Nephron (organoid): ENCODE results near the gene PIK3C3.
"Not testable (repeated sequence)": the region's sequence is repeated elsewhere in the genome, so short reads cannot be mapped to it uniquely, and the experiment has no call there.

ENCODE experiments used
- H3K27ac Mint-ChIP-seq, 3 experiments: 2 replicates each; pipeline ENCODE4 v1.8.0; 2020; ENCODE audit warnings: mixed read lengths in 3 of 3, mild to moderate bottlenecking in 2 of 3, moderate library complexity in 1 of 3
- H3K27me3 Mint-ChIP-seq: 2 replicates; pipeline ENCODE4 v1.8.0; 2021; ENCODE audit warnings: low read depth, mild to moderate bottlenecking, moderate library complexity, mixed read lengths
- H3K36me3 Mint-ChIP-seq: 2 replicates; pipeline ENCODE4 v1.8.0; 2020; ENCODE audit warnings: low read depth, mixed read lengths
- H3K4me1 Mint-ChIP-seq: 2 replicates; pipeline ENCODE4 v1.8.0; 2020; ENCODE audit warnings: mixed read lengths
- H3K4me3 Mint-ChIP-seq, 3 experiments: 2 replicates each; pipeline ENCODE4 v1.8.0; 2020; ENCODE audit warnings: mild to moderate bottlenecking in 3 of 3, mixed read lengths in 3 of 3, moderate library complexity in 2 of 3
- H3K9me3 Mint-ChIP-seq: 2 replicates; pipeline ENCODE4 v1.8.0; 2020; ENCODE audit warnings: mixed read lengths
- TF ChIP-seq, protein P1 (sequence below), 3 experiments: fragments of 200-600 bp; sonication (generic); IDR thresholded peaks; one replicate each; pipeline ENCODE4 v1.5.0; 2021; ENCODE audit warnings: antibody characterized with exemption in 3 of 3; ENCODE audit not compliant: unreplicated experiment in 3 of 3

PIK3C3 gene

DNA sequence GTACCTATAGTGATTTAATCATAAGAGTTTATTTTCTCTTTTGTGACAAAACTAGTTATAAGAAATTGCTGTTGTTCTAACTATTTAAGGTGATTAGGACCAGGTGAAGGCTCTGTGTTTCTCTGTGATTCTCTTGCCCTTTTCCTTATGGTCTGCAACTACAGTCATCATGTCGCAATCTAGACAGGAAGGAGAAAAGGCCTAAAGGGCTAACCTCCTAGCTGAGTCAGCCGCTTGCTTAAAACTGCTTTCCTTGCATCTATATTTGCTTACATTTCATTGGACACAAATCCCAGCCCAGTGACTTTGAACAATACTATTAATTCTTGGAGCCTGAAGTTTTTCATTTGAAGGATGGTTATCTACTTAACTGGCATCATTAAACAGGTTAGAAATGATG, 93.1 kb downstream of the PIK3C3 start:
- H3K4me1 Mint-ChIP-seq: peaks cover 15% of the 10 kb centered on the region
- H3K27me3 Mint-ChIP-seq: no peaks in the 10 kb centered on the region
- no peaks in the 10 kb centered on the region for H3K9me3 Mint-ChIP-seq
- H3K27ac Mint-ChIP-seq: peak overlapping the region in 2 of 3 experiments; percentile 60 to 67
- peaks cover 35% of the 10 kb centered on the region for H3K36me3 Mint-ChIP-seq
- TF ChIP-seq, protein P1, sequence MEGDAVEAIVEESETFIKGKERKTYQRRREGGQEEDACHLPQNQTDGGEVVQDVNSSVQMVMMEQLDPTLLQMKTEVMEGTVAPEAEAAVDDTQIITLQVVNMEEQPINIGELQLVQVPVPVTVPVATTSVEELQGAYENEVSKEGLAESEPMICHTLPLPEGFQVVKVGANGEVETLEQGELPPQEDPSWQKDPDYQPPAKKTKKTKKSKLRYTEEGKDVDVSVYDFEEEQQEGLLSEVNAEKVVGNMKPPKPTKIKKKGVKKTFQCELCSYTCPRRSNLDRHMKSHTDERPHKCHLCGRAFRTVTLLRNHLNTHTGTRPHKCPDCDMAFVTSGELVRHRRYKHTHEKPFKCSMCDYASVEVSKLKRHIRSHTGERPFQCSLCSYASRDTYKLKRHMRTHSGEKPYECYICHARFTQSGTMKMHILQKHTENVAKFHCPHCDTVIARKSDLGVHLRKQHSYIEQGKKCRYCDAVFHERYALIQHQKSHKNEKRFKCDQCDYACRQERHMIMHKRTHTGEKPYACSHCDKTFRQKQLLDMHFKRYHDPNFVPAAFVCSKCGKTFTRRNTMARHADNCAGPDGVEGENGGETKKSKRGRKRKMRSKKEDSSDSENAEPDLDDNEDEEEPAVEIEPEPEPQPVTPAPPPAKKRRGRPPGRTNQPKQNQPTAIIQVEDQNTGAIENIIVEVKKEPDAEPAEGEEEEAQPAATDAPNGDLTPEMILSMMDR (IDR thresholded peaks at IDR 0.05; ENCODE audit: unreplicated experiment in 3 of 3): no peak
- H3K4me3 Mint-ChIP-seq: no peak overlapping the region

DNA sequence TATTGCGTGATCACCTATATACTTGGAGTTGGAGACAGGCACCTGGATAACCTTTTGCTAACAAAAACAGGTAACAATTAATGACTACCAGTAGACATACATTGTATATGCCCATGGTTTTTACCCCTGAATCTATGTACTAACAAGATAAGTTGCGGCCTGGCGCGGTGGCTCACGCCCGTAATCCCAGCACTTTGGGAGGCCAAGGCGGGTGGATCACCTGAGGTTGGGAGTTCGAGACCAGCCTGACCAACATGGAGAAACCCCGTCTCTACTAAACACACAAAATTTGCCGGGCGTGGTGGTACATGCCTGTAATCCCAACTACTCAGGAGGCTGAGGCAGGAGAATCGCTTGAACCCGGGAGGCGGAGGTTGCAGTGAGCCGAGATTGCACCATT, 94.5 kb downstream of the PIK3C3 start:
- not testable (repeated sequence) for H3K9me3 Mint-ChIP-seq, H3K27me3 Mint-ChIP-seq, H3K4me3 Mint-ChIP-seq, H3K27ac Mint-ChIP-seq
- Mint-ChIP-seq H3K36me3 (peaks cover 35% of the 10 kb centered on the region), H3K4me1 (peaks cover 21% of the 10 kb centered on the region)

DNA sequence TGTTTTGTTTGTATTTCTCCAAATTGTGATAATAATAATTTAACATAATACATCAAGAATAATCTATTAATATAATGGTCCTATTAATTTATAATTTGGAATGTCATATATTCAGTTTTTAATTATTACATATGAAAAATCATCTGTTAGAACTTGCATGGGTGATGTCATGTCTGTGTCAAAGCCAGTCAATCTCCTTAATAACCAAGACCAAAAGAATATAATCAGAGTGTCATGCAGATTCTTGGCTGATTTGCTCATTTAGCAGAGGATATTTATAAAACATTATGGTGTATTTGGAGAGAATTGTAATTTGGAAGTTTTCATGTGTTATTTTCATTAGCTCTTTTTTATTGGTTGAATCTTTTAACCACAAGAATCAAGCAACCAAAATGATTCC, 96.4 kb downstream of the PIK3C3 start:
- Mint-ChIP-seq H3K4me1 (peaks cover 16% of the 10 kb centered on the region), H3K4me3 (no peak overlapping the region), H3K36me3 (peaks cover 40% of the 10 kb centered on the region), H3K27ac (no peak overlapping the region), H3K9me3 (no peaks in the 10 kb centered on the region), H3K27me3 (no peaks in the 10 kb centered on the region)
- TF ChIP-seq, protein P1 (IDR thresholded peaks at IDR 0.05; ENCODE audit: unreplicated experiment in 3 of 3): no peak

DNA sequence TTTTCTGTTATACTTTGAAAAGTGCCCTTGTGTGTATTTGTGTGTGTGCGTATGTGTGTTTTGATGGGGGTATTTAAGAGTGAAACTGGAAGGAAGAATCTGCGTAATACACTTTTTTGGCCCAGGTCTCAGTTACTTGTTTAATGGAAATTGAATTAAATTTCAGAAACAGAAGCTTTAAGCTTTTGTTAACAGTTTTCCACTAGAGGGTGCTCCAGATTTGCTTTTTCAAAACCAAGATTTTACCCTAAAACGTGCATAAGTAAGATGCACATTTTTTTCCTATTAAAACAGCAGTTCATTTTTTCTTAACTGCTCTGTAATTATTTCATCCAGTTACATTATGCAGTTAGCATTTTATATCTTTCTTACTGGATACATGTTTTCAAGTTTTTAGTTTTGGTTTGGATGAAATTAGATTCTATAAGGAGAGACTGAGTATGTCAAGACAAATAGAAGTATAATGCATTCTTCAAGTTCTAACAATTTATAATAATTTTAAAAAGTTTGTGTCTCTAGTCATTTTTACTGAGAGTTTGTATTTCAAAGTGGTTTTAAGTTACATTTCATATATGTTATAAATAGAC, 97.2 kb downstream of the PIK3C3 start:
- Mint-ChIP-seq H3K27me3 (no peaks in the 10 kb centered on the region), H3K27ac (peak overlapping the region in 2 of 3 experiments; percentile 5 to 38), H3K9me3 (no peaks in the 10 kb centered on the region), H3K4me3 (no peak overlapping the region), H3K36me3 (peaks cover 40% of the 10 kb centered on the region), H3K4me1 (peaks cover 16% of the 10 kb centered on the region)
- TF ChIP-seq, protein P1 (IDR thresholded peaks at IDR 0.05; ENCODE audit: unreplicated experiment in 3 of 3): peak; percentile 43 to 56 (median 49)

DNA sequence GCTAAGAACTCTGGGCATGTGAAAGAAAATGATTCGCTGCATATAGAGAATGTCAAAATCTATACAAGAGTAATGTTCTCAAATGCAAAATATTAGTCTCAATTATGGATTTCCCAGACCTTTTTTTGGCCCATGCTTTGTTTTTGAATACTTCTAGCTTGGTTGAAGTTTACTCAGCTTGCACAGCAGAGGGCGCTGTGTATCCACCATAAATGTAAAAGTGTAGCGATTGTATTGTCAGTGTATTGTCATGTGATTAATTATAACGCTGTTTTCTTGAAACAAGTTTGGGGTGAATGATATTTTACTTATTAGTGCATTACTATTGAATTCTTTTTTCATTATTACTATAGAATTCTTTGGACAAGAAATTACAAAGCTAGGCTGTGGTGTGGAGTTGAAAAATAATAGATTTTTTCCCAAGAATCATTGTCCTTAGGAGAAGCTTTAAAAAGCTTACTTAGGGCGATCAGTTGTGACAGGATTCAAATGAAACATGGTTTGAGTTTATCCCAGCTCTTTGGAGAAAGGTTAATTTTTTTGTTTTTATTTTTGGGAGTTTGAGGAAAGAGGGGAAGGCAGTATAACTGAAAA, 98.3 kb downstream of the PIK3C3 start:
- TF ChIP-seq, protein P1 (IDR thresholded peaks at IDR 0.05; ENCODE audit: unreplicated experiment in 3 of 3): peak; percentile 69 to 93 (median 85)
- Mint-ChIP-seq H3K9me3 (no peaks in the 10 kb centered on the region), H3K27me3 (no peaks in the 10 kb centered on the region), H3K27ac (peak overlapping the region; percentile 49 to 74 (median 65)), H3K36me3 (peaks cover 46% of the 10 kb centered on the region), H3K4me3 (peak overlapping the region in 1 of 3 experiments; percentile 13), H3K4me1 (peaks cover 16% of the 10 kb centered on the region)

DNA sequence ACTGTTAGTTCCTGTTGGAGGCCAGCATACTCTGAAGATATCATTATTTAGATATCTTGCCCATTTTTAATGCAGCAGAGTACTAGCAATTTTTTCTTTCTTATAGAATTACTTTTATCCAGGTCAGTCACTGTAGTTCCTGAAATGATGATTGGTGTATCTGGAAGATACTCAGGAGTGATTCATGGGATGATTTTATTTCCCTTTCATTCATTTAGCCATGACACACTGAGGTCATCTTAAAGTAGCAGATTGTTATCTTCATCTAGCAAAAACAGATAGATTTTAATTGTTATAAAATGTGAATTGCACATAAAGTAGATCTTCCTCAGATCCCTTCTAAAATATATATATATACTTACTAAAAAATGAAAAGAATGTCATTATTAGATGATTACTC, 109.1 kb downstream of the PIK3C3 start:
- H3K9me3 Mint-ChIP-seq: no peaks in the 10 kb centered on the region
- TF ChIP-seq, protein P1 (IDR thresholded peaks at IDR 0.05; ENCODE audit: unreplicated experiment in 3 of 3): no peak
- no peaks in the 10 kb centered on the region for H3K27me3 Mint-ChIP-seq
- no peak overlapping the region for H3K27ac Mint-ChIP-seq
- H3K4me3 Mint-ChIP-seq: no peak overlapping the region
- no peaks in the 10 kb centered on the region for H3K4me1 Mint-ChIP-seq
- H3K36me3 Mint-ChIP-seq: peaks cover 55% of the 10 kb centered on the region
